GM19240 (cell line): ENCODE measurements around the gene ZNF200.

ENCODE experiments used
- DNase-seq: peaks from one replicate; pipeline ENCODE4 v3.0.0; 2011; ENCODE audit warnings: low spot score; ENCODE audit not compliant: insufficient read length

The ZNF200 gene

DNA sequence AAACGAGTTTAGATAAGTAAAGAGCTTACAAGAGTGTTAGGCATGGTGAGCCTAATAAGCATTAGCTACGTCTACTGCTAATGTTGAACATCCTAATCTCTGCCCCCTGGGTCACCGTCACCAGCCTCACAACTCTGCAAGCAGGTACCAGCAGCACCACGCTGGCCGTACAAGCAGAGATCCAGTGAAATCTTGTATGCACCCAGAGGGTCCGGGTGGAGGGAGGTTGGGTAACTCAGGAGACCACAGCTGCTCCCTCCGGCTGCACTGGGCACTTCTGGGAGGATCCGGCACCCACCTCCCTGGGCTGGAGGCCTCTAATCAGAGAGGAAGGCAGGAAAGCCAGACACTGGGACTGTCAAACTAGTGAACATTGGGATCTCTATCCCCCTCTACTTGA, 55.3 kb downstream of the ZNF200 start:
- no peak for DNase-seq

DNA sequence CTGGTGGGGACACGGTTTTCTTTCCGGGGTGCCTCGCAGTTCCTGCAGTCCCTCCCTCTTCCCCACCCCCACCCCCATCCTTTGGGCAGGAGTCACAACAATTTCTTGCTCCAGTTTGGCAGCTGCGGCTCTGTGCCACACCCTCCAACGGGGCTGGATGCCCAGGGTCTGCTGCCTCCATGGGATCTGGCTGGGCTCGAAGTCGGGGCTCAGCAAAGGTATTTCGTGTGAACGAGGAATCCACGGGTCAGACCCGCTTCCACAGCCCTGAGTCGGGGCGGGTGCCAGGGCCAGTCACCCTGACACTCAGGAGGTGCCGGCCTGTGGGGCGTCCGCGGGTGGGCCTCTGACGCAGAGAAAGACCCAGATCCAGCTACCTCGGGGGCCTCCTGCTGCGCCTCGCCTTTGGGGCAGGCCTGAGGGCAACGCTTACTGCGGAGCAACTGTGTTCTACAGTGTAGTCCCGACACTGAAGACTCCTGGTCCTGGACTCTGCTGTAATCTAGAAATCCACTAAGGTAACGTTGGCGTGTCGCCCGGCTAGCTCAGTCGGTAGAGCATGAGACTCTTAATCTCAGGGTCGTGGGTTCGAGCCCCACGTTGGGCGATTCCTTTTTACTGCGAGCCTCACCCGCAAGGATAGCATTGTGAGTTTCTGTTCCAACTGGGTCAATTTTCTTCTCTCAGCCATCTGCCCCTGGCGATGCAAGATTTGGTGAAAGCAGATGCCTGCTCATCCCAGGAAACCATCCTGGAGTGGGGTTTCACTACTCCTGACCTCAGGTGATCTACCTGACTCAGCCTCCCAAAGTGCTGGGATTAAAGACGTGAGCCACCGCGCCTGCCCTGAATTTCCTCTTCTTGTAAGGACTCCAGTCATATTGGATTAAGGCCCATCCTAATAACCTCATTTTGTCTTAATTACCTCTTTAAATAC, 59.5 kb downstream of the ZNF200 start:
- DNase-seq, result no peak

DNA sequence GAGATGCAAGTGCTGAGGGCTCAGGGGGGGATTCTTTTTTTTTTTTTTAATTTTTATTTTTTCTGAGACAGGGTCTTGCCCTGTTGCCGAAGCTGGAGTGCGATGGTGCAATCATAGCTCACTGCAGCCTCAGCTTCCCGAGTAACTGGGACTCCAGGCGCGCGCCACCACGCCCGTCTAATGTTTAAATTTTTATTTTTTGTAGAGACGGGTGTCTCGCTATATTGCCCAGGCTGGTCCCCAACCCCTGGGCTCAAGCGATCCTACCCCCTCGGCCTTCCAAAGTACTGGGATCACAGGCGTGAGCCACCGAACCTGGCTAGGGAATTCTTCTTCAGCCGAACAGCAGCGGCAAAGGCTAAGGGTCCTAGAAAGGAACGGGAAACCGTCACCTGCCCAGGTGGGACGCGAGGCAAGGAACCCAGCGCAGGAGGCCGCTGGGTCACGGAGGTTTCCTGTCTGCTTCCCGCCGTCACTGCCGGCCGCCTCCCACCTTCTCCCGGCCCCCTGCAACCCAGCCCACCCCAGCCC, 60.3 kb downstream of the ZNF200 start:
- DNase-seq, result no peak

DNA sequence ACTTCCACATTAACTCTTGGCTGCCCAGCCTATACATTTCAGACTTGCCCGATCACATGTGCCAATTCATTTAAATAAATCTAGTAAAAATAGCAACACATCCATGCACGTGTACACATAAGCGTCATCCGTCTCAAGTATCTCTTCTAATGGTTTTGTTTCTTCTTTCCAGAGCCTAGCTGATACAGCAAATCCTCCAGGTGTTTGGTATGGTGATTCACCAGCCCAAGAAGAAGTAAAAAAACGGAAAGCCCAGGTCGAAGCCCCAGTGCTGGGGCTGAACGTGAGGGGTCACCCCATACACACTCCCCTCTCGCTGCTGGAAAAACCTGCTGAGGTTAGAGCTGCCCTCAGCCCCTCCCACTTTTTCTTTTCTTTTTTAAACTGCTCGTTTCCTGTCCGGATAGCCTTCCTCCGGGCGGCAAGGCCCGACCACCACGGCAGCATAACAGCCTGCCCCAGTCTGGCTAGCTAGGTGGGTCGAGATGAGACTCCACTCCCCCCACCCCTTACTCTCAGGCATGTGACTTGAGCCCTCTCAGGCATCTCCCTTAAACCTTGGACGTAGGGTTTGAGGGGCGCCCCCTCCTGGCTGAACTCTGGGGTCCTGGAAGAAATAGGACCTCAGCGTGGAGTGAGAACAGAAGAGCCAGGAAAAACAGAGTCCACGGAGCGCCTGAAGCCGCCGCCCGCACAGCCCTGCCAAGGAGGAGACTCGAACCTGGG, 60.9 kb downstream of the ZNF200 start:
- no peak for DNase-seq
